Measurements from ENCODE around the gene PRDM15.
A peak's percentile ranks its signal among the peaks of the same experiment; 100 is the strongest.

PRDM15 gene

DNA sequence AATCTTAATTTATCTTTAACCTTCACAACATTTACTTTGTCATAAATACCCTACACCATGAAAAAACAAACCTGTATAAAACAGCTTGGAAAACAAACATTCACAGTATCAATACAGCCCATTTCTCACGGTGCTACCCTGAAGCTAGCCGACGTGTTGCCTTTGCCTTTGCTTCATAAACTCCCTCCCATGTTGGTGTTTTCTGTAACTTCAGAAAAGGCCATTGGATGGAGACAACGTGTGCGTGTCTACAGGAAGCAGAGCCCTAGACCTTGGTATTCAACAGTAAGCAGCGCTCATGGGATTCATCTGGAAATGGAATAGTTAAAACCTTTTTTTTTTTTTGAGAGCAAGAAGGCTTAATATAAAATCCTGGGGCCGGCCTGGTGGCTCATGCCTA, 7.2 kb upstream of the PRDM15 start:
- no peak for DNase-seq (ENCODE audit: low spot score)

DNA sequence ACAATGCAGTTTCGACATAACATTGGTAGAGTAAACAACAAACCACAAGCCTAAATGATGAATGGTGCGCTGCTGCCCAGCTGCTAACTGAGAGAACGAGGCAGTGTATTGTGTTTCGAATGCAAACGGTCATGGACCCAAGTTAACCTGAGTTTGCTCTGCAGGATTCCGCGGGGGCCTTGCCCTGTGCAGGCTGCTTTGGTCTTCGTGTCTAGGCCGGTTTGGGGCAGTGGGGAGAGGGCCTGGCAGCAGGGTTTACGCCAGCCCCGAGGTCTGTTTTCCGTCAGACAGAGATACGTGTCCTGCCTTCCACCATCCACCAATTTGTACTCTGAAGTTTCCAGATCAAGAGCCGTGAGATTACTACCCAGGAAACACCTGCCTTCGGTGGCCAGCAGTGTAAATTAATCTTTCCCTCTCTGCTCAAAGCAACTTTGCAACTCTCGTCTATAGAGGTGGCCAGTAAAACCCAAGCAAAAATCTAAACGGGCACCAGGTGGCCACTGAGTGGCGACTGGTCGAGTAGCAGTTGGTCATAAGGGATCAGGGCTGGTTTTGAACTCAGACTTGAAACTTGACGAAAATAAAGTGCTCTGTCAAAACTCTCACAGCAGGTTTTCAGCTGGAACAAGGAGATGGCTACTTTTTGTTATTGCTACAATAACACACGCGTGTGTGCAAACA, 6.3 kb upstream of the PRDM15 start:
- DNase-seq (ENCODE audit: low spot score), result no peak

DNA sequence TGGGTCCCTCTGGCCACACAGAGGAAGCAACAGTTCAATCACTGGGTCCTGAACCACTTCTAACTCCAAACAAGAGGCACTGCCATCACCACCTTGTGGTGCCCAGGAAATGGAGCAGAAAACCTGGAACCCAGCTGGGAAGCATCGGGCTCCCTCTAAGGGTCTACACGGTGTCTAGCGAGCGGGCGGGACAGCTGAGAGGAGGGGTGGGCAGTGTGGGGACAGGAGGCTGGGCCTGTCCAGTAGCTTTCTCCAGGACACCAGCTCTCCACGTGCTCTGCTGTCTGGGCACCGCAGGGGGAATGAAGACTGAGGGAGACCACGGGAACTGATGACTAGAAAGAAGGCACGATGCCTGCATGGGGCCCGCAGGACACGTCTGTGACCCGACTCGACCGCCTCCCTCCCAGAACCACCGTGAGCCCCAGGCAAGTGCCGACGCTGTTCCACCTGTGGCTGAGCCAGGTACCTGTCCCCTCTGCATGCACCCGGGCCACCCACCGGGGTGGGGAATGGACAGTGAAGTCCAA, 5.4 kb upstream of the PRDM15 start:
- no peak for DNase-seq (ENCODE audit: low spot score)

DNA sequence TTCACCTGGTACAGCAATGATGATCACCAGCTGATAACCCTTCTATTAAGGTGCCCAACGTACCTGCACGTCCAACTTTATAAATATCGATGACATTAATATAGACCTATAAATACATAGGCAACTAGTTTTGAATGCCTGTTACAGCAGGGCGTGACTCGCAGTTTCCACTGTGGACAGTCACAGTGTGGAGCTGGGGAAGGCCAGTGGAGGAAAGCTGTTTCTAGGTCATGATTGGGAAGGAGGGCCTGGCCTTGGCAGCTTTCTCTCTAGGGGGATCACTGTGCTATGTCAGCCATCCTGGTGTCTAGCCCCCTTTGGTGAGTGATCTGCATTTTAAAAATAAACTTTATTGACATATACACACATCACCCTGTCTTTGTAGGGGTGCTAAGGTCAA, 4.4 kb upstream of the PRDM15 start:
- DNase-seq (ENCODE audit: low spot score), result no peak

DNA sequence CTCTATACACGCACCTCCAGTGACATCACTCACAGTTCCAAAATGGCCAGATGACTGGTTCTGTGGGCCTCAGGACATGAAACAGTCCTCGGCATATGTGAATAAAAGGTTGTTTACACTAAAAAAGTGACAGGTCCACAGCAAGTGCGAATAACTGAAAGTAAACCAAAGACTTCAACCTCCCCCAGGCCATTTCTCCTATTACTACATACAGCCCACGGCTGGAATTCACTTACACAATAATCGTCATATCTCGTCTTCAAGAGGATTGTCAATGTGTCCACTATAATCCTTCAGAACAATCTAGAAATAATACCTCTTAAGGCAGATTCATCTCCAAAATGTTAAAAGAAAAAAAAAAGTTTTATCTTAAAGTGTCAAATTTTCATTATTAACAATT, 1.9 kb upstream of the PRDM15 start:
- DNase-seq (ENCODE audit: low spot score), result no peak

DNA sequence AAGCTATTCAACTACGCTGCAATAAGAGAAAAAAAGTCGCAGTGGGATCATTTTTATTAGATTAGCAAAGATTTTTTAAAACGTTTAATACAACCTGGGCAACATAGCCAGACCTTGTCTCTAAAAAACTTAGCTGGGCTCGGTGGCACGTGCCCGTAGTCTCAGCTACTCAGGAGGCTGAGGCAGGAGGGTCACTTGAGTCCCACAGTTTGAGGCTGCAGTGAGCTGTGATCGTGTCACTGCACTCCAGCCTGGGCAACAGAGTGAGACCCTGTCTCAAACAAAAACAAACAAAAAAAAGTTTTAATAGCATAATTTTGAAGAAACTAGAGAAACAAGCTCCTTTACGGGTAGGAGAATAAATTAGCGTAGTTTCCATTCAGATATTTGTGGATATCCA, 1.0 kb upstream of the PRDM15 start:
- DNase-seq (ENCODE audit: low spot score), result no peak

DNA sequence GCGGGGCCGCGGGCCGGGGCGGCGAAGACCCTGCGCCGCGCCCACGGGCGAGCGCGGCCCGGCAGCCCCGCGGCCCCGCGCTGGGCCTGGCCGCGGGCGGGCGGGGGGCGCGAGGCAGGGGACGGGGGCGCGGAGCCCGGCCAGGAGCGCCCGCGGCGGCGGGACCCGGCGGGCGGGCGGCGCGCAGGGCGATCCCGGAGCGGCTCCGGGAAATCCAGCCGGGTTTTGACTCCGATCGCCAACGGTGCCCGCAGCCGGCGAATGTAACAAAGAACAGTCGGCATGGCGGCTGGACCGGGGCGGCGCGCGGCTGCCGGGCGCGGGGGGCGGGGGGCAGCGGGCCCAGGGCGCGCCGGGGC, 334 bp downstream of the PRDM15 start:
- DNase-seq (ENCODE audit: low spot score), result peak; percentile 45

DNA sequence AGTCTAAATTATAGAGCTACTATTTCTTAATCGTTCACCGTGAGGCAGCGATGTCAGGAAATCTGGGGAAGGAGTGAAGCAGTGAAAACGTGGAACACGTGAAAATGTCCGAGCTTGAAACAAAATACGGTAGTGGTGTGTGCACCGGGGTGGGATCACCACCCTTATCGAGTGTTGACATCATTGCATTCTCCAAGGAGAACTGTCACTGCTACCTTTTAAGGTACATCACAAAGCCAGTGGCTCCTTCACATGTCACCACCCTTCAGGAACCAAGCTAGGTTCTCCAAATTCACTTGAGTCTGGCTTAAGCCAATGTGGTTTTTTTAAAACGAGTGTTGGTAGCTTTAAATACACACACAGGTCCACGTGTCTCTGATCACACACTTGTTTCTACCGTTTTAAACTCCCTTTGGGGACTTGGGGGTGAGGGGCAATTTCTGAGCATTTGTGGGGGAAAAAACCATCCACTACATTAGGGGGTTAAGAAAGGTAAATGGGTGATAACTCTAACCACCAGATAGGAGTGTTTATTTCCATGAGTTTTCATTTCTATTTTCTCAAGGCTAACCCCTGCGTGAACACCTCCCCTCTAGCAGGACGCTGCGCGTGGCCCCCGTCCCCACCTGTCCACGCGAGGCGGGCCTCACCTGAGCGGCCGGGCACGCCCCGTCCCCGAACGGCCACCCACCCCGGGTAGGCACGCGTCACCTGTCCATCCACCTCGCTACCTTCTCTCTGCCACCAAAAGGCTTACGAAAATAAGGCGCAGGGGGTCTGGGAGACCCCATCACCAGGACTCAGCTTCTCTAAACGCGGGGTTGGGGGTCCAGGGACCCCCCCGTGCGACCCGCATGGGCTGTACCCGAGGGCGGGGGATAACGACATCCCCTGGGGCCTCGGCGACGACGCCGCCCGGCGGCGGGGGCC, 978 bp downstream of the PRDM15 start:
- peak; percentile 6 for DNase-seq (ENCODE audit: low spot score)

DNA sequence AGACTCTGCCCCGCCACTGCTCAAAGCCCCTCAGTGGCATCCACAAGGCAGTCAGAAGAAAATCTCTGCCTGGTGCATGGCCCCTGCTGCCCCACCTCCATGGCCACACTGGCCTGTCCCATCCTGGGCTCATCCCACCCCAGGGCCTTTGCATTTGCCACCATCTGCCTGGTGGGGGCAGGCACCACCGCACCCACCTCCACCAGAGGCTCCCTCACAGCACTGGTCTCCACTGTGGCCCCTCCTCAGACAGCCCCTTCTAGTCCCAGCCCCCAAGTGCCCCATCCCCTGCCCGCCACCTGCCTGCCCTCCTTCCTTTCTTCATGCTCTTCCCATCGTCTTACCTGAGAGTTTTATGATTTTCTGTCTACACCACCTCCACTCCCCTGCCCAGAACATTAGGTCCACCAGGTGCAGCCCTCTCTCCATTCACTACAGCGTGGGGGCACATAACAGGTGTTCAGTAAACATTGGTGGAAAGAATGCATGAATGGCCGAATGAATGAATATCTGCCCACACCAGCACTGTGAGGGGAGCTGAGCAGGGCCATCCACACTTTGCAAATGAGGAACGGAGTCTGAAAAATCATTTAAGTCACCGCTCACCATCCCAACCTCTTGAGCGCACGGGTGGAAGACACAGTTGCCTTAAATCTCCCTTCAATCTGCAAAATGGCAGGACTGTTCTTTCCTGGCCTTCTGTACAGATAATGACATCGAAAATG, 2.1 kb downstream of the PRDM15 start:
- DNase-seq (ENCODE audit: low spot score), result no peak

DNA sequence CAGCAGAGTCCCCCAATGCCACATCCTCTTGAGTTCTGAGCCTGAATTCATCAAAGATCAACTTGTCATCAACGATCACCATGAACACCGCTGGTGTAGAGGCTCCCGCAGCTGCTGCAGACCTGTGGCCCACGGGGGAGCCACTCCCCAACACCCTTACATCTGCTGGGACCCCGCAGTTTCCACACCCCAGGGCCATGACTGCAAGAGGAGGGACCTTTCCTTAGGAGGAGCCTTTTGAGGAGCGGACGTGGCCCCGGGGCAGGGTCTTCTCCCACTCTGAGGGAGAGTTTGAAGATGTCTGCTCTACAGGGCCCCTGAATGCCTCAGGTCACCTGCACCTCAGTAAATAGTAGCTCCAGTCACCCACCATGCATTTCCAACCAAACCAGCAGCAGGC, 2.7 kb downstream of the PRDM15 start:
- no peak for DNase-seq (ENCODE audit: low spot score)

DNA sequence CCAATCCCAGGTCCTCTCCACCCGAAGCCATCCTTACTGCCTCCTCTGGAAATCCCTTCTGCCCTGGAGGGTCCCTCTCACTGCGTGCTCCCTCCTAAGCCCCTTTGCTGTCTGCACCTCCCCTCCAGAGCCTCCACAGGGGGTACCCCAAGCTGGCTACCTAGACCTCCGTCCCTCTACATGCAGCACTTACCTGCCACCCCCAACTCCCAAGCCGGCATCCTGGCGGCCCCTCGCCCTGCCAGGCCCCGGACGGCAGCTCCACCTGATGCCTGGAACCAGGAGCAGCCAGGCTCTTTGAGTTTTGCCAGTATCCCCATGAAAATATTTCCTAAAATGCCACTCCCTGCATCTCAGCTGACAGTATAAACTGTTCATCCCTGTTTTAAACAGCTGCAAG, 4.1 kb downstream of the PRDM15 start:
- DNase-seq (ENCODE audit: low spot score), result no peak

DNA sequence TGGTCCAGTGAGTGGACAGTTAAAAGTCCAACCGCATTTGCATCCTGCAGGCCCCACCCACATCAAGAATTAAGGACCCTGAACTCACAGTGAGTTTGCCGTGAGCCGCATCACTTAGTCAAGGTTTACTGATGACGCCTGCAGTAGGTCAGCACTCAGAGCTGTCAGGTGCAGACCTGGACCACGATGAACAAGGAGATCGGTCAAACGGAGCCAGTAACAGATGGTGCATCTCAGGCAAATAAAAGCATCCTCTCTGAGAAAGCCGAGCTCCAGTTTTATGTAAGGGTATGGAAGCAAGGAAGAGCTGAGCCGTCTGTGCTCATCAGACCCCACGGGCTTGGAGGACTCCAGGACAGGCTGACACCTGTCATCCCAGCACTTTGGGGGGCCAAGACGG, 4.5 kb downstream of the PRDM15 start:
- no peak for DNase-seq (ENCODE audit: low spot score)

DNA sequence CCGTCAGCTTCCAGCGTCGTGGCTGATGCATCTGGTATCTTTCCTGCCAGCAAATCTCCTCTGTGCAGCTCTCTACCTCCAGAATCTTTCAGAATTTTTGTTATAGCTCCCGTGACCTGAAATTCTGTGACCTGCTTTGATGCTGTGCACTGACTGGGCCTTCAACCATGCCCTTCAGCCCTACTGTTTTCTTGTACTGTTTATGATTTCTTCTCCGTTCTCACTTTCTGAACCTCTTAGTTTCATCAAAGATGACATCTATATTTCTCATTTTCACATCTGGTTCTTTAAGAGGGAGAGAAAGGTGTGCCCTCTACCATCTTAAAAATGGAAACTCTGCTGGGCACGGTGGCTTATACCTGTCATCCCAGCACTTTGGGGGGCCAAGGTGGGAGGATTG, 5.7 kb downstream of the PRDM15 start:
- DNase-seq (ENCODE audit: low spot score), result no peak

DNA sequence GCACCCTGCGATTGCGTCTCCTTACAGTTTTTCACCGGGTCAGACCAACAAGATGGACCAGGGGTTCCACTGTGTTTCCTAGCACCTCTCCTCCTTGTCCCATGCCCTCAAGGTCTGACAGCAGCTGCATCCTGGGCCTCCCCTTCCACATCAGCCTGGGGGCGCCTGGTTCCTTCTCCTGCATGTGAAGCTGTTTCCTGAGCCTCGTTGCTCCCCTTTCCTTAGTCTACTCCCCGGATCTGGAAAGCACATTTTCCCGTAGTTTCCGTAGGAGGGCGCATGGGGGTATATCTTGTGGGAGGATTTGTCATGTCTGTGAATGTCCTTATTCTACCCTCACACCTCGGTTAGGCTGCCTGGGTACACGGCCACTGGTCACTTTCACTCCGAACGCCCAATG, 6.1 kb downstream of the PRDM15 start:
- no peak for DNase-seq (ENCODE audit: low spot score)

DNA sequence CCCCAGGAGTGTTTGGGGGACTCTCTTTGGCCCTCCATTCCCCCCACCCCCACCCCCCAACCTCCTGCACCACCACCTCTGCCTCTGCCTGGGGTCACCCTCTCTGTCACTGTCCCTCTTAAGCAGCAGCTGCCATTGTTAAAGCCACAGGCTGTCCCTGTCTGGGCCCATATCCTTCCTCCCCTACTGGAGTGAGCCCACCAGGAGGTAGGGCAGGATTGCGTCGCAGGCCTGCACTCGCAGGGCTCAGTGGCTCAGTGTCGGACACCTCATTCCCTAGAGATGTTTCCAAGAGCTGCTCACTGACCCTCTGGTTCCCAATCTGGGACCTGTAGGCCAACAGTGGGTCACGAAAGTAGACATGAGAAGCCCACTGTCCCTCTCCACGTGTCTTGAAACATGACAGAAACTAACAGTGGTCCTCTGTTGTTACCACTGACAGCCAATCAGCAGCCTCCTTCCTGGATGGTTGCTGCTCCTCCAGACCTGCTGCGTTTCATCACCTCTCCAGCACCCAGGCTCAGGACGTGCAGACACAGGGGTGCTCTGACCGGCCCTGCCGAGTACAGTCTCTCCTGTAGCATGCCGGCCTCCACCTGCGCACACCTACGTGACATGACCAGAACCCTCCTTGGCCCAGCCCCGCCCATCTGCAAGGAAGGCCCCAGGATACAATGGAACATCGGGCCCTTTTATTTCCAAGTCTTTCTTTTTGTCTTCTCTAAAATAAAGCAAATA, 7.7 kb downstream of the PRDM15 start:
- no peak for DNase-seq (ENCODE audit: low spot score)

DNA sequence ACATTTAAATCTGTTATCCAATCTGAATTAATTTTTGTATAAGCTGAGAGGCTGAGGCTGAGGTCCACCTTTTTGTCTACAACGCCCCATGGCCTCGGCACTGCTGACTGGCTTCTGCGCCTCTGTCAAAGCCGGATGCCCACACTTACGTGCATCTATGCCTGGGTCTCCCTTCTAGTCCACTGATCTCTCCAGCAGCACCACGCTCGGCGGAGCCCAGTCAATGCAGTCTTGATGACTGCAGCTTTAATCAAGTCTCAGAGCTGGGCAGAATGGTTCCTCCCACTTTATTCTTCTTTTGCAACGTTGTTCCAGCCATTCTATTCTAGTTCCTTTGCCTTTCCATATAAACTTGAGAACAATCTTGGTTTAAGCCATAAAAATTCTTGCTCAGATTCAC, 9.4 kb downstream of the PRDM15 start:
- DNase-seq (ENCODE audit: low spot score), result no peak

DNA sequence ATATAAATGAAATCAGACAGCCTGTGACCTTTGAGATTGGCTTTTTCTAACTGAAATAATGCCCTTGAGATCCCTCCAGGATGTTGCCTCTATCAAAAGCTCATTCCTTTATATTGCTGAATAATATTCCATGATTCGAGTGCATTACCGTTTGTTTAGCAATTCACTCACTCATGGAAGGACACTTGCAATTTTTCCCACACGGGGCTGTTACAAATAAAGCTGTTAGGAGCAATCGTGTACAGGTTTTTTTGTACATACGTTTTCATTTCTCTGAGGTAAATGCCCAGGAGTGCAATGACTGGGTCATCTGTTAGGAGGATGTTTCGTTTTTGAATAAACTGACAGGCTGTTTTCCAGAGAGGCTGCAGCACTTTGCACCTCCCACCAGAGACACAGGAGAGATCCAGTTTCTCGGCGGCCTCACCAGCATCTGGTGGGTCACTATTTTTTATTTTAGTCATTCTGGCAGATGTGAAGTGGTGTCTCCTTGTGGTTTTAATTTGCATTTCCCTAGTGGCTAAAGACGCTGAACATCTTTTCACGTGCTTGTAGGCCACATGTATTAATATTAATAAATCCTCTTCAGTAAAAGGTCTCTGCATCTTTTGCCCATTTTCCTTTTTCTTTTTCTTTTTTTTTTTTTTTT, 11.0 kb downstream of the PRDM15 start:
- no peak for DNase-seq (ENCODE audit: low spot score)

DNA sequence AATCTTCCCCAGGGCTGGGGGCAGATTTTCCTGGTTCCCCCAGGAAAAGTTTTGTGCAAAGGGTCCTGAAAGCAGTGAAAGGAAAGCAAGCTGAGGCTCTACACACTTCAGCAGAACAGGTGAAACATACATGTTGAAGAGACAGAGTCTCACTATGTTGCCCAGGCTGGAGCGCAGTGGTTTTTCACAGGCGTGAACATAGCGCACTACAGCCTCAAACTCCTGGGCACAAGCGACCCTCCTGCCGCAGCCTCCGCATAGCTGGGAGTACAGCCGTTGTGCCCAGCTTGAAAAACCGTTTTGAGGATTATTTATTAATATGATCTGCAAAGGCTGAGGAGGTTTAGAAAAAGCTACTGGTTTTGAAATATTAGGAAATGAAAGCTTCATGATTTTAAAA, 11.8 kb downstream of the PRDM15 start:
- no peak for DNase-seq (ENCODE audit: low spot score)

DNA sequence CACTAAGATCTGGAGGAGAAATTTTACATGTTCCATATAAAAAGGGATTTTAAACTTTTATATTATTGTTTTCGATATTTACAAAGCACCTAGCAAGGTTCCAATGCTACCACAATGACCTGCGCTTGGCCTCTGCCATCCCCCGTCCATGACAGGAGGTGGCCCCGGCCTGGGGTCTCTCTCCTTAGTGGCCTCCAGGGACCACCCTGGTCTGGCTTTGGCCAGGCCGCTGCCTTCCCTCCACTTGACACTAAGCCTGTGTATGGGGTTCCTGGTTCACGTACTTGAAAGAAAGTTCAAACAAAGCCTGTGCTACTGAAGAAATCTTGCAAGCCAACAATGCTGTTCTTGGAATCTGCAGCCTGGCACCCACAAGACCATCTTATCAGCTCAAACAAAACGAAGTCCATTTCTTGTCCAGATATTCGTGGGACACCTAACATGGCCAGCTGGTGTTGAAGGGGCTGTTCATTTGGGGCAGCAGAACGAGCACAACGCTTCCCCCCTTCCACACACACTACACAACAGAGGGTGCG, 12.8 kb downstream of the PRDM15 start:
- no peak for DNase-seq (ENCODE audit: low spot score)

DNA sequence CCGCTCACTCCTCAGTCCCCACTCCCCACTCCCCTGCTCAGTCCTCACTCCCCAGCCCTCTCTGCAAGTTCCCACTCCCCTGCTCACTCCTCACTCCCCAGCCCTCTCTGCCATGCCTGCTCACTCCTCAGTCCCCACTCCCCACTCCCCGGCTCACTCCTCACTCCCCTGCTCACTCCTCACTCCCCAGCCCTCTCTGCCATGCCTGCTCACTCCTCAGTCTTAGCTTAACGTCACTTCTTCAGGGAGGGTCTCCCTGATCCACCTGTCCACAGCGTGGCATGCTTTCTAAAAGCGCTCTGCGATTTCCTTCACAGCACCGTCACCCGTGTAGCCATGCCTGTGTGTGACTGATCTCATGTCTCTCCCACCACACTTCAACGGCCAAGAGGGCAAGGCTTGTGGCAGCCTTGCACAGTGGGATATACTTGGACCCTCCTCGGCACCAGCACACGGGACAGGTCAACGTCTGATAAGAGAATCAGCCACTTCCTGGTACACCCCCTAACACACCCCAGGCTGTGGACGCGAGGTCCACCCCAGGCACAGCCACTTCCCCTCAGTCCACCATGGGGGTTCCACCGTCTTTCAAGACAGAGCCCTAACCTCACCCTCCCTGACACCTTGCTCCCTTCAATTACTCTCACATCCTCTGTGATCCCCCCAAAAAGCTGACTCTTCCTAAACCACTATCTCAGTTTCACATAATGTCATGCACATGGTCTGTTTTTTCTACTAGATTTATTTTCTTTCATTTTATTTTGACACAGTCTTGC, 14.0 kb downstream of the PRDM15 start:
- no peak for DNase-seq (ENCODE audit: low spot score)

All from hematopoietic multipotent progenitor cell treated with erythropoietin and hydrocortisone succinate and interleukin-3 and kit ligand, for 17 days (in vitro differentiated cells).